ENCODE results near the gene PLPP4.

The PLPP4 gene

GRCh38 chr10:120606051-120606764 lies 149.2 kb downstream of the PLPP4 start:
- H3K27ac ChIP-seq: no peak overlapping the region
- TF ChIP-seq CTCF (IDR thresholded peaks at IDR 0.05) (no peak), ZFX (IDR thresholded peaks at IDR 0.05; ENCODE audit: borderline replicate concordance) (no peak)

- H3K27ac ChIP-seq: no peak overlapping the region
- TF ChIP-seq ZFX (IDR thresholded peaks at IDR 0.05; ENCODE audit: borderline replicate concordance) (no peak), CTCF (IDR thresholded peaks at IDR 0.05) (no peak)
Measured at GRCh38 chr10:120607016-120607709, 150.1 kb downstream of the PLPP4 start.

- H3K27ac ChIP-seq: no peak overlapping the region
- no peak for TF ChIP-seq CTCF (IDR thresholded peaks at IDR 0.05)
- TF ChIP-seq ZFX (IDR thresholded peaks at IDR 0.05; ENCODE audit: borderline replicate concordance): no peak
Measured at GRCh38 chr10:120607710-120608703, 151.0 kb downstream of the PLPP4 start.

- TF ChIP-seq ZFX (IDR thresholded peaks at IDR 0.05; ENCODE audit: borderline replicate concordance) (no peak), CTCF (IDR thresholded peaks at IDR 0.05) (no peak)
- H3K27ac ChIP-seq: no peak overlapping the region
Measured at GRCh38 chr10:120609006-120609405, 152.0 kb downstream of the PLPP4 start.

- H3K27ac ChIP-seq: no peak overlapping the region
- no peak for TF ChIP-seq ZFX (IDR thresholded peaks at IDR 0.05; ENCODE audit: borderline replicate concordance)
- TF ChIP-seq CTCF (IDR thresholded peaks at IDR 0.05): no peak
Measured at GRCh38 chr10:120610791-120611190, 153.8 kb downstream of the PLPP4 start.

GRCh38 chr10:120612756-120613155 lies 155.7 kb downstream of the PLPP4 start:
- H3K27ac ChIP-seq: no peak overlapping the region
- no peak for TF ChIP-seq ZFX (IDR thresholded peaks at IDR 0.05; ENCODE audit: borderline replicate concordance)
- no peak for TF ChIP-seq CTCF (IDR thresholded peaks at IDR 0.05)
